Measurements from ENCODE around the gene GUCY2D. TPM values are rescaled to one million over a fixed set of nuclear protein-coding genes. Genes with fewer than 3 reads are reported as not detected.

GUCY2D gene
- total and polyA plus RNA-seq, 2 experiments from 2014 or later: 0.07 to 0.08 TPM

DNA sequence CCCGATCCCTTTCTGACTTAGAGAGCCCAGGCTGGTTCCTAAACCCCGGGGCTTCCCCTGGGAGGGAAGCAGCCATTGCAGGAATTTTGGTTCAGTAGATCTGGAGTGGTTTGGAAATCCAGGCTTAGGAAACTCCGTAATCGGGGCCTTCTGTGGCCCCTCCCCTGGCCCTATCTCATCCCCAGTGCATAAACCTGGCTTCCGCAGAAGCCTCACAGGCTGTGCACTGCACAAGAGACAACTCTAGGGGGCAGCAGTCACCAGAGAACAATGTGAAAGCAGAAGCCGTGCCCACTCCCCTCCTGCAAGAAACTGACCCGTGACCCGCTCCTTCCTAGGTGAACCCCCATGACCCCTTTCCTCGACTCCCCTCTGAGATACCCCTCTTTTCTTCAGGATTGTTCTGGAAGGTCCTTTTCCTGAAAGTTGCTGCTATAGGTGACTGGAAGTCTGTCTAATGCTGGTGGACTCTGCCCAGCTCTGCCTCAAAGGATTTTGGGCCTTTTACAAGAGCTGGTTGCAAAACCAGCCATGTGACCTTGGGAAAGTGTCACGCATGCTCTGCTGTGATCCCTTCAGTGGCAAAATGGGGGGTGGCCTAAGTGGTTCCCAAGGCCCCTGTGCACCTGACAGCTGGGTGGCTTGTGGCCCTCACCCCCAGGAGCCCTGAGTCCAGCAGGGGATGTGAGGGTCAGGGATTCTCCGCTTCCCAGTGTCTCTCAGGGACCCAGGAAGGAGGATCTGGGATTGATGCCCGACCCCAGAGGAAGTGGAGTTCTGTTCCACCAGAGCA is 14.4 kb downstream of the GUCY2D start:
- Mint-ChIP-seq H3K36me3 (ENCODE audit: low read depth) (no peaks in the 10 kb centered on the region), H3K27ac (no peak overlapping the region), H3K4me1 (peaks cover 5% of the 10 kb centered on the region; the same call in 1 of the 3 replicates), H3K9me3 (no peaks in the 10 kb centered on the region), H3K27me3 (ENCODE audit: insufficient read depth, low read depth, poor library complexity) (peaks cover 30% of the 10 kb centered on the region), H3K4me3 (peak overlapping the region; percentile 80)
- H3K36me3 ChIP-seq (ENCODE audit: insufficient read depth): no peaks in the 10 kb centered on the region
- no peak overlapping the region for H3K27ac ChIP-seq (ENCODE audit: low read depth)
- H3K79me2 ChIP-seq (replicated peaks; ENCODE audit: insufficient read depth): no peaks in the 10 kb centered on the region
- peak overlapping the region; percentile 80 for H3K4me3 ChIP-seq
- ATAC-seq: peak; percentile 86
- peak overlapping the region; percentile 100 for H2AFZ ChIP-seq
- H3K4me1 ChIP-seq (ENCODE audit: insufficient read depth): no peaks in the 10 kb centered on the region
- no peaks in the 10 kb centered on the region for H4K20me1 ChIP-seq (replicated peaks; ENCODE audit: insufficient read depth)
- TF ChIP-seq CREB1 (CRISPR knock-in tag; IDR thresholded peaks at IDR 0.05; ENCODE audit: low read depth): peak; percentile 6; the same call in 1 of the 2 replicates
- TF ChIP-seq, protein P1, sequence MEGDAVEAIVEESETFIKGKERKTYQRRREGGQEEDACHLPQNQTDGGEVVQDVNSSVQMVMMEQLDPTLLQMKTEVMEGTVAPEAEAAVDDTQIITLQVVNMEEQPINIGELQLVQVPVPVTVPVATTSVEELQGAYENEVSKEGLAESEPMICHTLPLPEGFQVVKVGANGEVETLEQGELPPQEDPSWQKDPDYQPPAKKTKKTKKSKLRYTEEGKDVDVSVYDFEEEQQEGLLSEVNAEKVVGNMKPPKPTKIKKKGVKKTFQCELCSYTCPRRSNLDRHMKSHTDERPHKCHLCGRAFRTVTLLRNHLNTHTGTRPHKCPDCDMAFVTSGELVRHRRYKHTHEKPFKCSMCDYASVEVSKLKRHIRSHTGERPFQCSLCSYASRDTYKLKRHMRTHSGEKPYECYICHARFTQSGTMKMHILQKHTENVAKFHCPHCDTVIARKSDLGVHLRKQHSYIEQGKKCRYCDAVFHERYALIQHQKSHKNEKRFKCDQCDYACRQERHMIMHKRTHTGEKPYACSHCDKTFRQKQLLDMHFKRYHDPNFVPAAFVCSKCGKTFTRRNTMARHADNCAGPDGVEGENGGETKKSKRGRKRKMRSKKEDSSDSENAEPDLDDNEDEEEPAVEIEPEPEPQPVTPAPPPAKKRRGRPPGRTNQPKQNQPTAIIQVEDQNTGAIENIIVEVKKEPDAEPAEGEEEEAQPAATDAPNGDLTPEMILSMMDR (conservative IDR thresholded peaks at IDR 0.05; ENCODE audit: low read depth in 2 of 2): peak; percentile 88 to 89
- TF ChIP-seq, protein P2, sequence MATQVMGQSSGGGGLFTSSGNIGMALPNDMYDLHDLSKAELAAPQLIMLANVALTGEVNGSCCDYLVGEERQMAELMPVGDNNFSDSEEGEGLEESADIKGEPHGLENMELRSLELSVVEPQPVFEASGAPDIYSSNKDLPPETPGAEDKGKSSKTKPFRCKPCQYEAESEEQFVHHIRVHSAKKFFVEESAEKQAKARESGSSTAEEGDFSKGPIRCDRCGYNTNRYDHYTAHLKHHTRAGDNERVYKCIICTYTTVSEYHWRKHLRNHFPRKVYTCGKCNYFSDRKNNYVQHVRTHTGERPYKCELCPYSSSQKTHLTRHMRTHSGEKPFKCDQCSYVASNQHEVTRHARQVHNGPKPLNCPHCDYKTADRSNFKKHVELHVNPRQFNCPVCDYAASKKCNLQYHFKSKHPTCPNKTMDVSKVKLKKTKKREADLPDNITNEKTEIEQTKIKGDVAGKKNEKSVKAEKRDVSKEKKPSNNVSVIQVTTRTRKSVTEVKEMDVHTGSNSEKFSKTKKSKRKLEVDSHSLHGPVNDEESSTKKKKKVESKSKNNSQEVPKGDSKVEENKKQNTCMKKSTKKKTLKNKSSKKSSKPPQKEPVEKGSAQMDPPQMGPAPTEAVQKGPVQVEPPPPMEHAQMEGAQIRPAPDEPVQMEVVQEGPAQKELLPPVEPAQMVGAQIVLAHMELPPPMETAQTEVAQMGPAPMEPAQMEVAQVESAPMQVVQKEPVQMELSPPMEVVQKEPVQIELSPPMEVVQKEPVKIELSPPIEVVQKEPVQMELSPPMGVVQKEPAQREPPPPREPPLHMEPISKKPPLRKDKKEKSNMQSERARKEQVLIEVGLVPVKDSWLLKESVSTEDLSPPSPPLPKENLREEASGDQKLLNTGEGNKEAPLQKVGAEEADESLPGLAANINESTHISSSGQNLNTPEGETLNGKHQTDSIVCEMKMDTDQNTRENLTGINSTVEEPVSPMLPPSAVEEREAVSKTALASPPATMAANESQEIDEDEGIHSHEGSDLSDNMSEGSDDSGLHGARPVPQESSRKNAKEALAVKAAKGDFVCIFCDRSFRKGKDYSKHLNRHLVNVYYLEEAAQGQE (IDR thresholded peaks at IDR 0.05; ENCODE audit: unreplicated experiment): no peak
- TF ChIP-seq, protein P3, sequence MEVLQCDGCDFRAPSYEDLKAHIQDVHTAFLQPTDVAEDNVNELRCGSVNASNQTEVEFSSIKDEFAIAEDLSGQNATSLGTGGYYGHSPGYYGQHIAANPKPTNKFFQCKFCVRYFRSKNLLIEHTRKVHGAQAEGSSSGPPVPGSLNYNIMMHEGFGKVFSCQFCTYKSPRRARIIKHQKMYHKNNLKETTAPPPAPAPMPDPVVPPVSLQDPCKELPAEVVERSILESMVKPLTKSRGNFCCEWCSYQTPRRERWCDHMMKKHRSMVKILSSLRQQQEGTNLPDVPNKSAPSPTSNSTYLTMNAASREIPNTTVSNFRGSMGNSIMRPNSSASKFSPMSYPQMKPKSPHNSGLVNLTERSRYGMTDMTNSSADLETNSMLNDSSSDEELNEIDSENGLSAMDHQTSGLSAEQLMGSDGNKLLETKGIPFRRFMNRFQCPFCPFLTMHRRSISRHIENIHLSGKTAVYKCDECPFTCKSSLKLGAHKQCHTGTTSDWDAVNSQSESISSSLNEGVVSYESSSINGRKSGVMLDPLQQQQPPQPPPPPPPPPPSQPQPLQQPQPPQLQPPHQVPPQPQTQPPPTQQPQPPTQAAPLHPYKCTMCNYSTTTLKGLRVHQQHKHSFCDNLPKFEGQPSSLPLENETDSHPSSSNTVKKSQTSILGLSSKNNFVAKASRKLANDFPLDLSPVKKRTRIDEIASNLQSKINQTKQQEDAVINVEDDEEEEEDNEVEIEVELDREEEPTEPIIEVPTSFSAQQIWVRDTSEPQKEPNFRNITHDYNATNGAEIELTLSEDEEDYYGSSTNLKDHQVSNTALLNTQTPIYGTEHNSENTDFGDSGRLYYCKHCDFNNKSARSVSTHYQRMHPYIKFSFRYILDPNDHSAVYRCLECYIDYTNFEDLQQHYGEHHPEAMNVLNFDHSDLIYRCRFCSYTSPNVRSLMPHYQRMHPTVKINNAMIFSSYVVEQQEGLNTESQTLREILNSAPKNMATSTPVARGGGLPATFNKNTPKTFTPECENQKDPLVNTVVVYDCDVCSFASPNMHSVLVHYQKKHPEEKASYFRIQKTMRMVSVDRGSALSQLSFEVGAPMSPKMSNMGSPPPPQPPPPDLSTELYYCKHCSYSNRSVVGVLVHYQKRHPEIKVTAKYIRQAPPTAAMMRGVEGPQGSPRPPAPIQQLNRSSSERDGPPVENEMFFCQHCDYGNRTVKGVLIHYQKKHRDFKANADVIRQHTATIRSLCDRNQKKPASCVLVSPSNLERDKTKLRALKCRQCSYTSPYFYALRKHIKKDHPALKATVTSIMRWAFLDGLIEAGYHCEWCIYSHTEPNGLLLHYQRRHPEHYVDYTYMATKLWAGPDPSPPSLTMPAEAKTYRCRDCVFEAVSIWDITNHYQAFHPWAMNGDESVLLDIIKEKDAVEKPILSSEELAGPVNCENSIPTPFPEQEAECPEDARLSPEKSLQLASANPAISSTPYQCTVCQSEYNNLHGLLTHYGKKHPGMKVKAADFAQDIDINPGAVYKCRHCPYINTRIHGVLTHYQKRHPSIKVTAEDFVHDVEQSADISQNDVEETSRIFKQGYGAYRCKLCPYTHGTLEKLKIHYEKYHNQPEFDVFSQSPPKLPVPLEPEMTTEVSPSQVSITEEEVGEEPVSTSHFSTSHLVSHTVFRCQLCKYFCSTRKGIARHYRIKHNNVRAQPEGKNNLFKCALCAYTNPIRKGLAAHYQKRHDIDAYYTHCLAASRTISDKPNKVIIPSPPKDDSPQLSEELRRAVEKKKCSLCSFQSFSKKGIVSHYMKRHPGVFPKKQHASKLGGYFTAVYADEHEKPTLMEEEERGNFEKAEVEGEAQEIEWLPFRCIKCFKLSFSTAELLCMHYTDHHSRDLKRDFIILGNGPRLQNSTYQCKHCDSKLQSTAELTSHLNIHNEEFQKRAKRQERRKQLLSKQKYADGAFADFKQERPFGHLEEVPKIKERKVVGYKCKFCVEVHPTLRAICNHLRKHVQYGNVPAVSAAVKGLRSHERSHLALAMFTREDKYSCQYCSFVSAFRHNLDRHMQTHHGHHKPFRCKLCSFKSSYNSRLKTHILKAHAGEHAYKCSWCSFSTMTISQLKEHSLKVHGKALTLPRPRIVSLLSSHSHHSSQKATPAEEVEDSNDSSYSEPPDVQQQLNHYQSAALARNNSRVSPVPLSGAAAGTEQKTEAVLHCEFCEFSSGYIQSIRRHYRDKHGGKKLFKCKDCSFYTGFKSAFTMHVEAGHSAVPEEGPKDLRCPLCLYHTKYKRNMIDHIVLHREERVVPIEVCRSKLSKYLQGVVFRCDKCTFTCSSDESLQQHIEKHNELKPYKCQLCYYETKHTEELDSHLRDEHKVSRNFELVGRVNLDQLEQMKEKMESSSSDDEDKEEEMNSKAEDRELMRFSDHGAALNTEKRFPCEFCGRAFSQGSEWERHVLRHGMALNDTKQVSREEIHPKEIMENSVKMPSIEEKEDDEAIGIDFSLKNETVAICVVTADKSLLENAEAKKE (CRISPR knock-in tag; IDR thresholded peaks at IDR 0.05): no peak
- H3K4me2 ChIP-seq: peak overlapping the region; percentile 97
- no peaks in the 10 kb centered on the region for H3F3A ChIP-seq (replicated peaks; ENCODE audit: low read depth)
- peaks cover 41% of the 10 kb centered on the region for H3K27me3 ChIP-seq (ENCODE audit: insufficient read depth)
- DNase-seq (ENCODE audit: low spot score): peak; percentile 92
- H3K9me2 ChIP-seq (ENCODE audit: insufficient read depth): no peaks in the 10 kb centered on the region

Measured in GM23338 (cell line).